Suprapubic skin (tissue), 4 donors: Measurements from ENCODE around the gene TRIM61.
"Not testable (repeated sequence)": the region's sequence is repeated elsewhere in the genome, so short reads cannot be mapped to it uniquely, and the experiment has no call there.

Experiments used
- EP300 ChIP-seq: sonication (generic); formaldehyde crosslinking; IDR thresholded peaks from one replicate; pipeline ENCODE4 v1.6.1; 2017; ENCODE audit warnings: antibody characterized with exemption
- POLR2AphosphoS5 ChIP-seq, 3 donors: sonication (generic); formaldehyde crosslinking; IDR thresholded peaks; one replicate each; pipeline ENCODE4 v1.6.1; 2017; ENCODE audit warnings: antibody characterized with exemption in 3 of 3

GRCh38 chr4:164948006-164948405, 29.5 kb downstream of the TRIM61 start:
- not testable (repeated sequence) for TF ChIP-seq POLR2AphosphoS5 (IDR thresholded peaks at IDR 0.05); EP300
